ENCODE measurements around the gene SLC1A7.

SLC1A7 gene

GRCh38 chr1:53061859-53062707, 80.4 kb downstream of the SLC1A7 start, which contains the start of gene PODN:
Gene PODN, plus strand, starts transcription at chr1:53062213. Its CDS starts 7,643 bp downstream, at chr1:53069856.
- POLR2A ChIA-PET = no interaction called here
- no peak for DNase-seq (ENCODE audit: extremely low spot score)
- no peak for TF ChIP-seq L3MBTL2 (conservative IDR thresholded peaks at IDR 0.05)
- no peak for TF ChIP-seq NFRKB (IDR thresholded peaks at IDR 0.05)
- no peak for TF ChIP-seq FOXM1 (IDR thresholded peaks at IDR 0.05; ENCODE audit: borderline replicate concordance)
- TF ChIP-seq BHLHE40 (IDR thresholded peaks at IDR 0.05; ENCODE audit: borderline replicate concordance) = no peak
- no peak for TF ChIP-seq ELF4 (IDR thresholded peaks at IDR 0.05)
- TF ChIP-seq FOXA1 (IDR thresholded peaks at IDR 0.05) = no peak
- no peak for TF ChIP-seq ZNF384 (IDR thresholded peaks at IDR 0.05)
- no peak for TF ChIP-seq LEF1 (IDR thresholded peaks at IDR 0.05; ENCODE audit: borderline replicate concordance)
- no peak for TF ChIP-seq TARDBP (IDR thresholded peaks at IDR 0.05)
- no peak for TF ChIP-seq ARNT (IDR thresholded peaks at IDR 0.05)
- no peak for TF ChIP-seq HDGF (IDR thresholded peaks at IDR 0.05; ENCODE audit: borderline replicate concordance)
- no peak for TF ChIP-seq SUZ12 (IDR thresholded peaks at IDR 0.05)
- TF ChIP-seq PKNOX1 (IDR thresholded peaks at IDR 0.05) = no peak
- TF ChIP-seq SP1 (IDR thresholded peaks at IDR 0.05) = no peak
- no peak for TF ChIP-seq FOXK2 (IDR thresholded peaks at IDR 0.05)
- CTCF ChIA-PET = no interaction called here

- ChIA-PET POLR2A (no interaction called here), CTCF (no interaction called here)
- TF ChIP-seq FOXM1 (IDR thresholded peaks at IDR 0.05; ENCODE audit: borderline replicate concordance) (no peak), FOXK2 (IDR thresholded peaks at IDR 0.05) (no peak), NFRKB (IDR thresholded peaks at IDR 0.05) (no peak), ELF4 (IDR thresholded peaks at IDR 0.05) (no peak), LEF1 (IDR thresholded peaks at IDR 0.05; ENCODE audit: borderline replicate concordance) (no peak), BHLHE40 (IDR thresholded peaks at IDR 0.05; ENCODE audit: borderline replicate concordance) (no peak), PKNOX1 (IDR thresholded peaks at IDR 0.05) (no peak), HDGF (IDR thresholded peaks at IDR 0.05; ENCODE audit: borderline replicate concordance) (no peak), SUZ12 (IDR thresholded peaks at IDR 0.05) (no peak), ARNT (IDR thresholded peaks at IDR 0.05) (no peak), CTBP1 (IDR thresholded peaks at IDR 0.05; ENCODE audit: borderline replicate concordance) (no peak), ZNF384 (IDR thresholded peaks at IDR 0.05) (no peak), FOXA1 (IDR thresholded peaks at IDR 0.05) (no peak), SP1 (IDR thresholded peaks at IDR 0.05) (no peak), L3MBTL2 (conservative IDR thresholded peaks at IDR 0.05) (no peak), TARDBP (IDR thresholded peaks at IDR 0.05) (no peak)
- DNase-seq (ENCODE audit: extremely low spot score) = no peak
Observed at GRCh38 chr1:53061123-53061858, 81.1 kb downstream of the SLC1A7 start.

- POLR2A ChIA-PET = interaction anchor here (0.6 to 1.2 kb wide), 2 partner anchors 12 to 81 kb away, joined by 3 read pairs; no protein-coding TSS in a partner anchor
- DNase-seq (ENCODE audit: extremely low spot score) = no peak
- TF ChIP-seq ARNT (IDR thresholded peaks at IDR 0.05) (no peak), ZNF384 (IDR thresholded peaks at IDR 0.05) (no peak), HDGF (IDR thresholded peaks at IDR 0.05; ENCODE audit: borderline replicate concordance) (no peak), SUZ12 (IDR thresholded peaks at IDR 0.05) (no peak), LEF1 (IDR thresholded peaks at IDR 0.05; ENCODE audit: borderline replicate concordance) (no peak), TARDBP (IDR thresholded peaks at IDR 0.05) (no peak), ELF4 (IDR thresholded peaks at IDR 0.05) (no peak), FOXM1 (IDR thresholded peaks at IDR 0.05; ENCODE audit: borderline replicate concordance) (no peak), SP1 (IDR thresholded peaks at IDR 0.05) (no peak), NFRKB (IDR thresholded peaks at IDR 0.05) (no peak), BHLHE40 (IDR thresholded peaks at IDR 0.05; ENCODE audit: borderline replicate concordance) (no peak), FOXA1 (IDR thresholded peaks at IDR 0.05) (no peak), CTBP1 (IDR thresholded peaks at IDR 0.05; ENCODE audit: borderline replicate concordance) (no peak), FOXK2 (IDR thresholded peaks at IDR 0.05) (no peak), L3MBTL2 (conservative IDR thresholded peaks at IDR 0.05) (no peak), PKNOX1 (IDR thresholded peaks at IDR 0.05) (no peak)
- CTCF ChIA-PET = no interaction called here
Observed at GRCh38 chr1:53060579-53060978, 81.9 kb downstream of the SLC1A7 start.

- ChIA-PET CTCF (interaction anchor here (0.6 to 1.0 kb wide), 3 partner anchors 9 to 46 kb away, joined by 3 to 4 read pairs (median 3); no protein-coding TSS in a partner anchor), POLR2A (interaction anchor here (1.3 kb wide), 1 partner anchor 9 kb away, joined by 3 read pairs; no protein-coding TSS in a partner anchor)
- TF ChIP-seq ZNF384 (IDR thresholded peaks at IDR 0.05) (no peak), HDGF (IDR thresholded peaks at IDR 0.05; ENCODE audit: borderline replicate concordance) (no peak), SUZ12 (IDR thresholded peaks at IDR 0.05) (no peak)
- no peak for DNase-seq (ENCODE audit: extremely low spot score)
Observed at GRCh38 chr1:53057127-53057526, 85.3 kb downstream of the SLC1A7 start.

- no peak for DNase-seq (ENCODE audit: extremely low spot score)
- TF ChIP-seq ZNF384 (IDR thresholded peaks at IDR 0.05) = no peak
- no peak for TF ChIP-seq NFRKB (IDR thresholded peaks at IDR 0.05)
- TF ChIP-seq ELF4 (IDR thresholded peaks at IDR 0.05) = no peak
- no peak for TF ChIP-seq FOXM1 (IDR thresholded peaks at IDR 0.05; ENCODE audit: borderline replicate concordance)
- TF ChIP-seq L3MBTL2 (conservative IDR thresholded peaks at IDR 0.05) = no peak
- TF ChIP-seq ARNT (IDR thresholded peaks at IDR 0.05) = no peak
- CTCF ChIA-PET = no interaction called here
- POLR2A ChIA-PET = interaction anchor here (1.5 kb wide), 1 partner anchor 37 kb away, joined by 4 read pairs; no protein-coding TSS in a partner anchor
Observed at GRCh38 chr1:53051676-53052075, 90.8 kb downstream of the SLC1A7 start.

All from HEK293T (cell line).